ENCODE results near the gene NUP210L. TPM values are rescaled to one million over a fixed set of nuclear protein-coding genes. Genes with fewer than 3 reads are reported as not detected.
A peak's percentile ranks its signal among the peaks of the same experiment; 100 is the strongest.
"Not testable (repeated sequence)": the region's sequence is repeated elsewhere in the genome, so short reads cannot be mapped to it uniquely, and the experiment has no call there.

Gene NUP210L
- total RNA-seq, 4 donors from 2014 or later, result not detected

DNA sequence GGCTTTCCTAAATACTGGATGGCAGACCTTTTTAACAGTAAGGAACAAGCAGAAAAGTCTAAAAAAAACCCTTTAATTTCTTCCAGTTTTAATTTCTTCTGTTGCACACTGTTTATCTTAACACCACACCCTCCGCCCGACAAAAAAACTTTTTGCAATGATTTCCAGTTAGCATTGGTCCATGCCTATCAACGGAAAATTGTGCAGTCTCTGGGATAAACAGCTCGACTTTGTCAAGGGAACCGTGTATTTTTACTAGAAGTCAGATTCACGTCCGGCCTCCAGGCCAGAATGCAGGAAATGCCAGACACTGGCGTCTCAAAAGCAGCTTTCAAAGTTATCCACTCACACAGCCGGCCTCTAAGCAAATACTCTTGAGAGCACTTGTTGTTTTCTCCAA is 378 bp upstream of the NUP210L start:
- Histone ChIP-seq H3K27me3 (no peaks in the 10 kb centered on the region), H3K4me3 (no peak overlapping the region), H3K4me1 (peaks cover 0 to 29% (median 0%) of the 10 kb centered on the region in 4 donors), H3K27ac (peak overlapping the region; percentile 47 to 61 (median 57)), H3K9me3 (no peaks in the 10 kb centered on the region), H3K36me3 (peaks cover 0 to 36% (median 13%) of the 10 kb centered on the region in 4 donors)
- DNase-seq, result no peak
- in situ Hi-C loops (cut with MboI; ENCODE audit: low pct_ligation_motif_present in 1 of 4, low pct_unique_long_range_greater_than_20kb in 1 of 4, low sequenced_read_pairs in 3 of 4), result no loop called here
- WGBS, 2 donors (ENCODE audit: low coverage in 1 of 2), result 51% methylated on average over 9 of the region's 9 CpGs; no CpG with 5 or more reads in 1 of the 2 donors
- intact Hi-C loops (cut with DNase I; ENCODE audit: low total_unique reads), result no loop called here
- TF ChIP-seq POLR2AphosphoS5 (IDR thresholded peaks at IDR 0.05), result peak in 2 of 3 donors; percentile 17 to 35
- TF ChIP-seq, protein P1, sequence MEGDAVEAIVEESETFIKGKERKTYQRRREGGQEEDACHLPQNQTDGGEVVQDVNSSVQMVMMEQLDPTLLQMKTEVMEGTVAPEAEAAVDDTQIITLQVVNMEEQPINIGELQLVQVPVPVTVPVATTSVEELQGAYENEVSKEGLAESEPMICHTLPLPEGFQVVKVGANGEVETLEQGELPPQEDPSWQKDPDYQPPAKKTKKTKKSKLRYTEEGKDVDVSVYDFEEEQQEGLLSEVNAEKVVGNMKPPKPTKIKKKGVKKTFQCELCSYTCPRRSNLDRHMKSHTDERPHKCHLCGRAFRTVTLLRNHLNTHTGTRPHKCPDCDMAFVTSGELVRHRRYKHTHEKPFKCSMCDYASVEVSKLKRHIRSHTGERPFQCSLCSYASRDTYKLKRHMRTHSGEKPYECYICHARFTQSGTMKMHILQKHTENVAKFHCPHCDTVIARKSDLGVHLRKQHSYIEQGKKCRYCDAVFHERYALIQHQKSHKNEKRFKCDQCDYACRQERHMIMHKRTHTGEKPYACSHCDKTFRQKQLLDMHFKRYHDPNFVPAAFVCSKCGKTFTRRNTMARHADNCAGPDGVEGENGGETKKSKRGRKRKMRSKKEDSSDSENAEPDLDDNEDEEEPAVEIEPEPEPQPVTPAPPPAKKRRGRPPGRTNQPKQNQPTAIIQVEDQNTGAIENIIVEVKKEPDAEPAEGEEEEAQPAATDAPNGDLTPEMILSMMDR (IDR thresholded peaks at IDR 0.05), result no peak
- TF ChIP-seq EP300 (IDR thresholded peaks at IDR 0.05; ENCODE audit: low read depth), result peak; percentile 62
- TF ChIP-seq POLR2A (IDR thresholded peaks at IDR 0.05), result no peak

DNA sequence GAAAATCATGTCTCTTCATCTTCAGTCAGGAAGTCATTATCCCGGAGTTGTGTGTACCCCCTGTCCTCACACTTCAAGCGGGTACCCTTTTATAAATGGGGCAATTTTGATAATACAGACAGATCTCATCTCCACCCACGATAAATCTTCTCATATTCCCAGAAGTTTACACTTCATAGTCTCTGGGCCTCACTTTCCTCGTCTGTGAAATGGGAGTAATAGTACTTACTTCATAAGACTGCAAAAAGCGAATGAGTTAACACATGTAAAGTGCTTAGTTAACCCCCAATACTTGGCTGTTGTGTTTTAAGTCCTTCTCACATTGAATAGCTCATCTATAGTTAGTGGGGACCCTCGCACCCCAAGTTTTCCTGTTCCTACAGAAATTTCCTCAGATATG is 820 bp downstream of the NUP210L start:
- TF ChIP-seq POLR2AphosphoS5 (IDR thresholded peaks at IDR 0.05) (no peak), EP300 (IDR thresholded peaks at IDR 0.05; ENCODE audit: low read depth) (no peak), POLR2A (IDR thresholded peaks at IDR 0.05) (no peak)
- TF ChIP-seq, protein P1 (IDR thresholded peaks at IDR 0.05), result no peak
- H3K4me1 ChIP-seq, result peaks cover 0 to 27% (median 0%) of the 10 kb centered on the region in 4 donors
- no peak overlapping the region for H3K4me3 ChIP-seq
- no peak for DNase-seq
- H3K9me3 ChIP-seq, result no peaks in the 10 kb centered on the region
- no peak overlapping the region for H3K27ac ChIP-seq
- in situ Hi-C loops (cut with MboI; ENCODE audit: low pct_ligation_motif_present in 1 of 4, low pct_unique_long_range_greater_than_20kb in 1 of 4, low sequenced_read_pairs in 3 of 4), result no loop called here
- WGBS, 2 donors (ENCODE audit: low coverage in 1 of 2), result 97% methylated on average over 5 to 6 of the region's 6 CpGs
- intact Hi-C loops (cut with DNase I; ENCODE audit: low total_unique reads), result no loop called here
- H3K27me3 ChIP-seq, result no peaks in the 10 kb centered on the region
- peaks cover 0 to 24% (median 9%) of the 10 kb centered on the region in 4 donors for H3K36me3 ChIP-seq

DNA sequence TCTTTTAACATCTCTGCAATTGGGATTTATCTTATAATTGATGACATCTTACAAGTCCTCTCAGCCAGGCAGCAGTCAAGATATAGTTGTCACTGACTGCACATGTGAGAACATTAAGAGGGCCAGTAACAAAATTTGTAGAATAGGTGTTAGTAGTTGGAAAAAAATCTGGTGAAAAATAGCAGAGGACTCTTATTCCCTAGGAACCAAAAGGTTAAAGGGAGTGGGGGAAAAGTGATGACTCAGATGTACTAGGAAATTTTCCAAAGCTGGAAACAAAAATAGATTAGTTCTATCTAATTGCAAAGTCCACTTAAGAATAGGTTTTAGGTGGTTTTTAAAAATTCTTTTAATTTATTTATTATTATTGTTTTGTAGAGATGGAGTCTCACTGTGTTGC is 3.6 kb downstream of the NUP210L start:
- H3K4me1 ChIP-seq, result peaks cover 0 to 9% (median 0%) of the 10 kb centered on the region in 4 donors
- no peak for DNase-seq
- no peak overlapping the region for H3K4me3 ChIP-seq
- no peaks in the 10 kb centered on the region for H3K27me3 ChIP-seq
- intact Hi-C loops (cut with DNase I; ENCODE audit: low total_unique reads), result no loop called here
- peaks cover 0 to 8% (median 0%) of the 10 kb centered on the region in 4 donors for H3K36me3 ChIP-seq
- in situ Hi-C loops (cut with MboI; ENCODE audit: low pct_ligation_motif_present in 1 of 4, low pct_unique_long_range_greater_than_20kb in 1 of 4, low sequenced_read_pairs in 3 of 4), result no loop called here
- no peaks in the 10 kb centered on the region for H3K9me3 ChIP-seq
- TF ChIP-seq POLR2AphosphoS5 (IDR thresholded peaks at IDR 0.05) (no peak), POLR2A (IDR thresholded peaks at IDR 0.05) (no peak), EP300 (IDR thresholded peaks at IDR 0.05; ENCODE audit: low read depth) (no peak)
- TF ChIP-seq, protein P1 (IDR thresholded peaks at IDR 0.05), result no peak
- no peak overlapping the region for H3K27ac ChIP-seq

DNA sequence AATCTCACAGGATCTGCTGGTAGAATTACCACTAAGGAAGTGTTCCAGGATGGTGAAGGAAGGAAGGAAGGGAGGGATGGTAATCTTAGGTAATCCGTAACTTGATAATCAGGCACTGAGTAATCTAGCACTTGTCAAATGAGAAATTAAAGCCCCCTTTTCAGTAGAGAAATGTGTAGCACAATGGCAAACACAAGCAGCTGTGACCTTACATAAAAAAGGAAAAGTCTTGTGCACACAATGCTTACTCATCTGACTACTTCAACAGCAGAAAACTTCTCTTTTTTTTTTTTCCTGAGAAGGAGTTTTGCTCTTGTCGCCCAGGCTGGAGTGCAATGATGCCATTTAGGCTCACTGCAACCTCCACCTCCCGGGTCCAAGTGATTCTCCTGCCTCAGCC is 6.1 kb downstream of the NUP210L start:
- no peak for DNase-seq
- no peaks in the 10 kb centered on the region for H3K4me1 ChIP-seq
- in situ Hi-C loops (cut with MboI; ENCODE audit: low pct_ligation_motif_present in 1 of 4, low pct_unique_long_range_greater_than_20kb in 1 of 4, low sequenced_read_pairs in 3 of 4) (no loop called here), intact Hi-C loops (cut with DNase I; ENCODE audit: low total_unique reads) (no loop called here)
- H3K27me3 ChIP-seq, result no peaks in the 10 kb centered on the region
- H3K9me3 ChIP-seq, result no peaks in the 10 kb centered on the region
- TF ChIP-seq POLR2AphosphoS5 (IDR thresholded peaks at IDR 0.05), result no peak
- no peak for TF ChIP-seq POLR2A (IDR thresholded peaks at IDR 0.05)
- H3K36me3 ChIP-seq, result no peaks in the 10 kb centered on the region
- H3K4me3 ChIP-seq, result no peak overlapping the region
- H3K27ac ChIP-seq, result no peak overlapping the region
- WGBS, 2 donors (ENCODE audit: low coverage in 1 of 2), result 54 to 90% methylated on average over 1 to 3 of the region's 3 CpGs

DNA sequence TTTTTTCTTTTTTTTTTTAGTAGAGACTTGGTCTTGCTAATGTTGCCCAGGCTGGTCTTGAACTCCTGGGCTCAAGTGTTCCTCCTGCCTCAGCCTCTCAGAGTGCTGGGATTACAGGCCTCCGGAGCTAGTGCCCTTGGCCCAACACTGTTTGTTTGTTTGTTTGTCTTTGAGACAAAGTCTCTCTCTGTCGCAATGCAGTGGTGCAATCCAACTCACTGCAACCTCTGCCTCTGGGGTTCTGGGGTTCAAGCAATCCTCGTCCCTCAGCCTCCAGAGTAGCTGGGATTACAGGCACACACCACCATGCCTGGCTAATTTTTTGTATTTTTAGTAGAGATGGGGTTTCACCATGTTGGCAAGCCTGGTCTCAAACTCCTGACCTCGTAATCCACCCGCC is 7.4 kb downstream of the NUP210L start:
- H3K27ac ChIP-seq; H3K36me3 ChIP-seq; intact Hi-C loops (cut with DNase I; ENCODE audit: low total_unique reads); H3K27me3 ChIP-seq; H3K9me3 ChIP-seq; DNase-seq; H3K4me1 ChIP-seq; H3K4me3 ChIP-seq; in situ Hi-C loops (cut with MboI; ENCODE audit: low pct_ligation_motif_present in 1 of 4, low pct_unique_long_range_greater_than_20kb in 1 of 4, low sequenced_read_pairs in 3 of 4): not testable (repeated sequence)
- WGBS, 2 donors (ENCODE audit: low coverage in 1 of 2), result 96% methylated on average over 4 of the region's 5 CpGs; no CpG with 5 or more reads in 1 of the 2 donors
